HL-60 (cell line): ENCODE measurements around the gene BMAL1.

Source experiments
- DNase-seq, 2 experiments: peaks; one replicate each; pipeline ENCODE4 v3.0.0-alpha.2; 2010 to 2020; ENCODE audit warnings: low read depth in 1 of 2, low spot score in 1 of 2
- H3K27ac ChIP-seq: fragments of 250-450 bp; sonication (Bioruptor Pico); replicated peaks from 2 replicates; pipeline ENCODE4 v1.5.1; 2020; ENCODE audit warnings: mild to moderate bottlenecking, moderate library complexity
- H3K27me3 ChIP-seq: fragments of 250-450 bp; sonication (Bioruptor Pico); 2 replicates; pipeline ENCODE4 v1.5.1; 2021; ENCODE audit warnings: mild to moderate bottlenecking, moderate library complexity; ENCODE audit not compliant: insufficient read depth, poor library complexity, severe bottlenecking
- H3K4me3 ChIP-seq: replicated peaks from 2 replicates; pipeline ENCODE4 v1.5.1; 2011; ENCODE audit warnings: mild to moderate bottlenecking, control low read depth, low read length; ENCODE audit not compliant: insufficient read depth
- GABPA ChIP-seq: IDR thresholded peaks from 2 replicates; pipeline ENCODE4 v1.6.1; 2012; ENCODE audit warnings: low read depth
- POLR2AphosphoS5 ChIP-seq: IDR thresholded peaks from 2 replicates; pipeline ENCODE4 v1.6.1; 2012; ENCODE audit warnings: low read depth
- REST ChIP-seq: IDR thresholded peaks from 2 replicates; pipeline ENCODE4 v1.6.1; 2012; ENCODE audit warnings: low read depth; ENCODE audit not compliant: insufficient replicate concordance
- SPI1 ChIP-seq: IDR thresholded peaks from 2 replicates; pipeline ENCODE4 v1.6.1; 2012; ENCODE audit warnings: low read depth, mild to moderate bottlenecking, borderline replicate concordance
- TF ChIP-seq, protein P1 (sequence below): IDR thresholded peaks from one replicate; pipeline ENCODE4 v1.5.1; 2011; ENCODE audit warnings: low read length, control low read depth, inconsistent platforms; ENCODE audit not compliant: insufficient read depth

BMAL1 gene

DNA sequence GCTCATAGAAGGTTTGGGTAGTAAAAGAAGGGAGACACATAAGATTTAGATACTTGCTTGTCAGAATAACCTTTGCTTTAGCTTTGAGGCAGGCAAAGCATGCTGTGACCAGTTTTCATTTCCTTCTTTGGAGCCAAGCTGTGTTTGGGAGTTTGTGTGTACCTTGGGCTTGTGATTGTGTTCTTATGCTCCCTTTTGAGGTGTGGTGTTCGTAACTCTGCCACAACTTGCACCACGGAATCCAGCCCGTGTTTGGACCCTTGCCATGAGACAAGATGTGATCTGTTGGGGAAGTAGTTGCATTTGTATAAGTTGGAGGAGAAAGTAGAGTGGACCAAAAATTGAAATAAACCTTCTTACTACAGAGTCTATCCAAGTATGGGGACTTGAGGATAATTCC, 34.0 kb downstream of the BMAL1 start:
- no peak overlapping the region for H3K4me3 ChIP-seq
- TF ChIP-seq GABPA (no peak), SPI1 (no peak), POLR2AphosphoS5 (no peak), REST (no peak)
- TF ChIP-seq, protein P1, sequence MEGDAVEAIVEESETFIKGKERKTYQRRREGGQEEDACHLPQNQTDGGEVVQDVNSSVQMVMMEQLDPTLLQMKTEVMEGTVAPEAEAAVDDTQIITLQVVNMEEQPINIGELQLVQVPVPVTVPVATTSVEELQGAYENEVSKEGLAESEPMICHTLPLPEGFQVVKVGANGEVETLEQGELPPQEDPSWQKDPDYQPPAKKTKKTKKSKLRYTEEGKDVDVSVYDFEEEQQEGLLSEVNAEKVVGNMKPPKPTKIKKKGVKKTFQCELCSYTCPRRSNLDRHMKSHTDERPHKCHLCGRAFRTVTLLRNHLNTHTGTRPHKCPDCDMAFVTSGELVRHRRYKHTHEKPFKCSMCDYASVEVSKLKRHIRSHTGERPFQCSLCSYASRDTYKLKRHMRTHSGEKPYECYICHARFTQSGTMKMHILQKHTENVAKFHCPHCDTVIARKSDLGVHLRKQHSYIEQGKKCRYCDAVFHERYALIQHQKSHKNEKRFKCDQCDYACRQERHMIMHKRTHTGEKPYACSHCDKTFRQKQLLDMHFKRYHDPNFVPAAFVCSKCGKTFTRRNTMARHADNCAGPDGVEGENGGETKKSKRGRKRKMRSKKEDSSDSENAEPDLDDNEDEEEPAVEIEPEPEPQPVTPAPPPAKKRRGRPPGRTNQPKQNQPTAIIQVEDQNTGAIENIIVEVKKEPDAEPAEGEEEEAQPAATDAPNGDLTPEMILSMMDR, result no peak
- no peak overlapping the region for H3K27ac ChIP-seq
- DNase-seq, result no peak
- no peaks in the 10 kb centered on the region for H3K27me3 ChIP-seq

DNA sequence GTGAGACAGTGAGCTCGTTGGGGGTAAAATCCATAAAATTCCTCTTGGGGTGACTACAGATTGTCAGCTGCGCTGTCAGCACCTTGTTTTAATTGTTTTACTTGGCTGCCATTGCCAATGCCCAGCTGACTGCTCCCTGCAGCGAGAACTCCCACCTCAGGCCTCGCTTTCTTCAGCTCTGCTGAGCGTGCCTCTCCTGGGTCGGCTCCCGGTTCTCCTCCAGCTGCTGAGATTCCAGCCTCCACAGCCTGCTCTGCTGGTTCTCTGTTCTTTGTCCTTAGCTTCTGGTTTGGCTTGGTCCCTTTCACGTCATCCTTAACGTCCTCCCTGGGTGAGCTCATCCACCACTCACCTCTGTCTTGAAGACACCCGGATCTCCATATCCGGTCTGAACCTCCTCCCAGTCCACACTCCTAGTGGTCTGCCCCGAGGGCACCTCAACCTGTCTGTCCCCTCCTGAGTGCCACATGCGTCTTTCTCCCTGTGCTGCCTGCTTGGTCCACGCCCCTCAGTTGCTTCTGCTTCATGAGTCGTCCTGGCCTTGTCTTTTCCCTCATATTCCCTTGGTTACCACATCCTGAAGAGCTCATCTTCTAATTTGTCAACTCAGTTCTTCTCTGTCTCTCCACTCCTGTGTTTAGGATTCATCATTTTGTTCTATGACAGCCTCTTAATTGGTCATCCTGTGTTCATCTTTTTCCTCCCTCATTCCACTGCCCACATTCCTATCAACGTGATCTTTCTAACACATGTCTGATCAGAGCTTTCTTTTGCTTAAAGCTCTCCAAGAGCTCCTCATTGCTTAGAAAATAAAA, 35.6 kb downstream of the BMAL1 start:
- Histone ChIP-seq H3K4me3 (no peak overlapping the region), H3K27me3 (no peaks in the 10 kb centered on the region), H3K27ac (no peak overlapping the region)
- TF ChIP-seq SPI1 (no peak), REST (no peak), GABPA (no peak), POLR2AphosphoS5 (no peak)
- TF ChIP-seq, protein P1, result no peak
- DNase-seq, result no peak

- TF ChIP-seq SPI1 (no peak), REST (no peak), POLR2AphosphoS5 (no peak), GABPA (no peak)
- Histone ChIP-seq H3K4me3 (no peak overlapping the region), H3K27me3 (no peaks in the 10 kb centered on the region), H3K27ac (no peak overlapping the region)
- DNase-seq, result no peak
Observed at GRCh38 chr11:13314676-13315394, 37.2 kb downstream of the BMAL1 start.
